ENCODE measurements around the gene GIT1.

DNA sequence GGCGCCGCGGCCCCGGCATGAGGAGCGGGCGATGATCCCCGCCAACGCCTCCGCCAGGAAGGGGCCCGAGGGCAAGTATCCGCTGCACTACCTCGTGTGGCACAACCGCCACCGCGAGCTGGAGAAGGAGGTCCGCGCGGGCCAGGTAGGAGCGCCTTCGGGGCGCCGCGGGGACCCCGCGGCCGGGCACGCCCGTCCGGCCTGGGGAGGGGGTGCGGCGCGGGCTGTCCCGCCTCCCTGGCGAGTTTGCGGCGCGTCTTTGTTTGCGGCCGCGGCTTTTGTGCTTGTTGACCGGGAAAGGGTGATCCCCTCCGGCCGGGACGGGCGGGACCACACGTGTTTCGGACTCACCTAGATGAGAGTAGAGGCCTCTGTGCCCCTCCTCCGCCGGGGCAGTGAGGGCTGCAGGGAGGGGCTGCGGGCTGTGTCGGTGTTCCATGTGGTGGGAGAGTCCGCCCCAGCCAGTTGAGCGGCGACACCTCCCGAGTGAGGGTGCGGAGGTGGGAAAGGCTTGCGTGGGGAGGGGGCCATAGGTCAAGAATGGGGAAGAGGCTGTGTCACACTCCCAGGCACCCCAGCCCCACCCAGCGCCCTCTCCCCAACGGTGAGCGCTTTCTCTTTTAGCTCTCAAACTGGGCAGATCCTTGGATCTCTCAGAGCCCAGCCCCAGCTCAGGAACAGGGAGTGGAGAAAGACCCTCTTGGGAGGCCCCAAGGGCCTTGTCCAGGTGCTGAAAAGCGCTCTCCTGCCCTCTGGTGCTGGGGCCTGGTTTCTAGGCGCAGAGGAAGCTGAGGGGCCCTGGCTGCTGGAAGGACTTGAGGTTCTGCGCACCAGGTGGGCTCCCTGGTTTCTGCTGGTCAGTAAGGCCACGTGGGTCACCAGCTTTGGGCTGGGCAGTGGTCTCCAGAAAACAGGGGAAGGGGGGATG lies 4.4 kb upstream of the GIT1 start:
- TF ChIP-seq CTCF (IDR thresholded peaks at IDR 0.05) (peak in 1 of 7 experiments; percentile 13), POLR2AphosphoS5 (IDR thresholded peaks at IDR 0.05) (no peak), POLR2A (IDR thresholded peaks at IDR 0.05) (no peak)

Data from stomach (tissue), 4 donors.